Activated naive CD4-positive, alpha-beta T cell treated with anti-CD3 and anti-CD28 coated beads, Interleukin-2, amount 50 U/mL, for 72 hours (primary cell): ENCODE data around the gene FTCD. TPM values are rescaled to one million over a fixed set of nuclear protein-coding genes. Genes with fewer than 3 reads are reported as not detected.

Experiments
- ATAC-seq, 2 donors: fragments of 150-1000 bp; cut with Tn5 transposase; 2 replicates each; pipeline ENCODE4 v1.10.0; 2021; ENCODE audit warnings: mild to moderate bottlenecking in 2 of 2, moderate library complexity in 2 of 2
- DNase-seq, 2 donors: peaks; one replicate each; pipeline ENCODE4 v3.0.0; 2021 to 2022; ENCODE audit warnings: low spot score in 2 of 2
- H3K27ac Mint-ChIP-seq, 2 donors: one replicate each; pipeline ENCODE4 v1.8.0; 2022; ENCODE audit warnings: mild to moderate bottlenecking in 2 of 2, mixed read lengths in 2 of 2
- H3K36me3 Mint-ChIP-seq, 2 donors: one replicate each; pipeline ENCODE4 v1.8.0; 2022; ENCODE audit warnings: mixed read lengths in 2 of 2
- H3K9me3 Mint-ChIP-seq, 2 donors: one replicate each; pipeline ENCODE4 v1.8.0; 2022; ENCODE audit warnings: mixed read lengths in 2 of 2
- total RNA-seq, 2 donors: library from RNA; stranded (reverse); gene quantifications; one replicate each; pipeline ENCODE4 v1.2.3, GENCODE V29; 2022

Gene FTCD
- total RNA-seq, 2 donors from 2014 or later = 0.21 to 0.39 TPM

- peak in 1 of 2 donors; percentile 65 for ATAC-seq
- no peaks in the 10 kb centered on the region for H3K9me3 Mint-ChIP-seq
- H3K36me3 Mint-ChIP-seq = no peaks in the 10 kb centered on the region
- no peak for DNase-seq
- no peak overlapping the region for H3K27ac Mint-ChIP-seq
Measured at GRCh38 chr21:46160907-46161632, 5.7 kb upstream of the FTCD start.

- DNase-seq (no peak), ATAC-seq (no peak)
- no peaks in the 10 kb centered on the region for H3K36me3 Mint-ChIP-seq
- no peaks in the 10 kb centered on the region for H3K9me3 Mint-ChIP-seq
- H3K27ac Mint-ChIP-seq = no peak overlapping the region
Measured at GRCh38 chr21:46160657-46160906, 5.2 kb upstream of the FTCD start.

- peak overlapping the region in 1 of 2 donors; percentile 9 for H3K27ac Mint-ChIP-seq
- H3K36me3 Mint-ChIP-seq = no peaks in the 10 kb centered on the region
- H3K9me3 Mint-ChIP-seq = no peaks in the 10 kb centered on the region
- peak in 1 of 2 donors; percentile 46 for ATAC-seq
- no peak for DNase-seq
Measured at GRCh38 chr21:46159841-46160656, 4.7 kb upstream of the FTCD start.

GRCh38 chr21:46159390-46159789 lies 4.0 kb upstream of the FTCD start:
- DNase-seq = no peak
- ATAC-seq = no peak
- Mint-ChIP-seq H3K36me3 (no peaks in the 10 kb centered on the region), H3K9me3 (no peaks in the 10 kb centered on the region), H3K27ac (no peak overlapping the region)

GRCh38 chr21:46158666-46159300 lies 3.4 kb upstream of the FTCD start:
- Mint-ChIP-seq H3K36me3 (no peaks in the 10 kb centered on the region), H3K9me3 (no peaks in the 10 kb centered on the region), H3K27ac (no peak overlapping the region)
- DNase-seq (no peak), ATAC-seq (no peak)

- Mint-ChIP-seq H3K27ac (no peak overlapping the region), H3K36me3 (no peaks in the 10 kb centered on the region), H3K9me3 (no peaks in the 10 kb centered on the region)
- ATAC-seq = no peak
- DNase-seq = no peak
Measured at GRCh38 chr21:46157987-46158451, 2.6 kb upstream of the FTCD start.

GRCh38 chr21:46157396-46157986 lies 2.1 kb upstream of the FTCD start:
- no peak for ATAC-seq
- H3K27ac Mint-ChIP-seq = peak overlapping the region in 1 of 2 donors; percentile 72
- no peak for DNase-seq
- H3K9me3 Mint-ChIP-seq = no peaks in the 10 kb centered on the region
- no peaks in the 10 kb centered on the region for H3K36me3 Mint-ChIP-seq

GRCh38 chr21:46156678-46157077 lies 1.3 kb upstream of the FTCD start:
- H3K27ac Mint-ChIP-seq = no peak overlapping the region
- ATAC-seq (no peak), DNase-seq (no peak)
- no peaks in the 10 kb centered on the region for H3K9me3 Mint-ChIP-seq
- no peaks in the 10 kb centered on the region for H3K36me3 Mint-ChIP-seq

GRCh38 chr21:46156378-46156645 lies 933 bp upstream of the FTCD start:
- Mint-ChIP-seq H3K27ac (peak overlapping the region in 1 of 2 donors; percentile 59), H3K36me3 (no peaks in the 10 kb centered on the region), H3K9me3 (no peaks in the 10 kb centered on the region)
- DNase-seq = no peak
- ATAC-seq = no peak

- ATAC-seq (no peak), DNase-seq (peak in 1 of 2 donors; percentile 55)
- Mint-ChIP-seq H3K36me3 (no peaks in the 10 kb centered on the region), H3K9me3 (no peaks in the 10 kb centered on the region), H3K27ac (no peak overlapping the region)
Measured at GRCh38 chr21:46154955-46155513, 345 bp downstream of the FTCD start.

GRCh38 chr21:46154155-46154954 lies 1.0 kb downstream of the FTCD start:
- no peaks in the 10 kb centered on the region for H3K36me3 Mint-ChIP-seq
- ATAC-seq (no peak), DNase-seq (peak in 1 of 2 donors; percentile 53)
- no peaks in the 10 kb centered on the region for H3K9me3 Mint-ChIP-seq
- H3K27ac Mint-ChIP-seq = no peak overlapping the region

GRCh38 chr21:46153247-46154154 lies 1.9 kb downstream of the FTCD start:
- ATAC-seq (peak; percentile 76 to 84), DNase-seq (peak; percentile 61 to 79)
- H3K9me3 Mint-ChIP-seq = no peaks in the 10 kb centered on the region
- no peaks in the 10 kb centered on the region for H3K36me3 Mint-ChIP-seq
- no peak overlapping the region for H3K27ac Mint-ChIP-seq

GRCh38 chr21:46152927-46153246 lies 2.5 kb downstream of the FTCD start:
- Mint-ChIP-seq H3K27ac (no peak overlapping the region), H3K9me3 (no peaks in the 10 kb centered on the region), H3K36me3 (no peaks in the 10 kb centered on the region)
- peak; percentile 11 to 34 for ATAC-seq
- no peak for DNase-seq

GRCh38 chr21:46151989-46152926 lies 3.1 kb downstream of the FTCD start:
- ATAC-seq (no peak), DNase-seq (no peak)
- Mint-ChIP-seq H3K27ac (peak overlapping the region in 1 of 2 donors; percentile 5), H3K36me3 (no peaks in the 10 kb centered on the region), H3K9me3 (no peaks in the 10 kb centered on the region)
